NOMO-1 treated with dmso at 0.1 percent for 144 hours (cell line): ENCODE measurements around the gene EDNRB.
"Not testable (repeated sequence)": the region's sequence is repeated elsewhere in the genome, so short reads cannot be mapped to it uniquely, and the experiment has no call there.

Source experiments
- DNase-seq: peaks from one replicate; lab custom pipeline; 2025; ENCODE audit not compliant: unreplicated experiment; lab: John Stamatoyannopoulos, UW

The EDNRB gene

GRCh38 chr13:77918391-77919245, at the start of gene EDNRB:
Gene EDNRB (minus strand): TSS chr13:77918831. CDS start chr13:77918573, 258 bp downstream.
- DNase-seq = no peak

GRCh38 chr13:77966671-77967070, 48.0 kb upstream of the EDNRB start:
- no peak for DNase-seq

DNA sequence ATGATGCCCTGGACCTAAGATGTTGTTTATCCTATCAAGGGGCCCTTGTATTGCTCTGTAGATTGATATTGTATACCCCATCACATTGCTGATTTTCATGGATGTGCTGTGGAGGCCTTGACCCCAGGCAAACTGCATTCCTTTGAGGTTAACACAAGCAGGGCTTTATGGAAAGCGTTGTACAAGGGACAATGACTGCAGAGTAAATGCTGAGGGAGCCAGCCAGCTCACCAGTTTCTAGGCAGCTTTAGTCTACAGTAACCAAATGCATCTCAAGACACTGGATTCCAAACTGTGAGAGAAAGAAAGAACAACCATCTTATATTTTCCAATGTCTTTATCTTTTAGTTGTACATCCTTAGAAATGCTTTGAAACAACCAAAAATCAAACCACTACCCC, 34.1 kb upstream of the EDNRB start:
- no peak for DNase-seq

- DNase-seq = no peak
Measured at GRCh38 chr13:77952276-77952675, 33.6 kb upstream of the EDNRB start.

- no peak for DNase-seq
Measured at GRCh38 chr13:77946522-77946921, 27.9 kb upstream of the EDNRB start.

DNA sequence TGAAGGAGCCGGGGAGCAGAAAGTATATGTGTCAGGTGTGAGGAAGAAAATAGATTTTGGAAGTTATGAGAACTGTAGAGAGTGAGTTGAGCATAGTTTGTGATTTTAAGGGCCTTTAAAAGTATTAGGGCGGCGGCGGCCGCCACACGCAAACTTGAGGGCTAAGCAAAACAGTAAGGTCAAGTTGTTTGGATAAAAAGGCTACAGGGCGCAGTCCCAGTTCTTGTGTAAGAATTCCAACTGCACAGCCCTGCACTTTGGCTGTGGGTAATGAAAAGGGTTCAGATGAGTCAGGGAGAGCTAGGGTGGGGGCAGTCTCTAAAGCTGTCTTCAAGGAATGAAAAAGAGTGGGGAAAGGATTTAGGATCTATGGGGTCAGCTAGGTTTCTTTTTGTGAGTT, 16.4 kb upstream of the EDNRB start:
- DNase-seq = not testable (repeated sequence)

GRCh38 chr13:77930430-77930829, 11.8 kb upstream of the EDNRB start:
- no peak for DNase-seq

GRCh38 chr13:77928909-77929308, 10.3 kb upstream of the EDNRB start:
- peak; percentile 10 for DNase-seq

- no peak for DNase-seq
Measured at GRCh38 chr13:77925616-77926015, 7.0 kb upstream of the EDNRB start.

DNA sequence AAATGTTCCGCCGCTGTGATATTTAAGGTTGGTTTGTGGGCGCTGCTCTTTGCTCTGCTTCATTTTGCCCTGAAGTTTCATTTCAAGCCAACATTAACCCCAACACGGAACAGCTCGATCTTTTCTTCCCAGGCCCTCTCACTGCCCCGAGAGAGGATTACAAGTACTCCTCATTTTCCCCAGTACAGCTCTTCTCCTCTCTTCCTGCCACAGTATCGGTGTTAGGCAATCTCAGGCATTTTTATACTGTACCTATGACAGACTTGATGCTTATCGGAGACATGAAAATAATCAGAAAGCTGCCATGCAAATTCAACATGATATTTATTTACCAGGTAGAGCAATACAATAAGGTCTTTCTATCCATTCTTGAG, 1.3 kb upstream of the EDNRB start:
- DNase-seq = no peak

DNA sequence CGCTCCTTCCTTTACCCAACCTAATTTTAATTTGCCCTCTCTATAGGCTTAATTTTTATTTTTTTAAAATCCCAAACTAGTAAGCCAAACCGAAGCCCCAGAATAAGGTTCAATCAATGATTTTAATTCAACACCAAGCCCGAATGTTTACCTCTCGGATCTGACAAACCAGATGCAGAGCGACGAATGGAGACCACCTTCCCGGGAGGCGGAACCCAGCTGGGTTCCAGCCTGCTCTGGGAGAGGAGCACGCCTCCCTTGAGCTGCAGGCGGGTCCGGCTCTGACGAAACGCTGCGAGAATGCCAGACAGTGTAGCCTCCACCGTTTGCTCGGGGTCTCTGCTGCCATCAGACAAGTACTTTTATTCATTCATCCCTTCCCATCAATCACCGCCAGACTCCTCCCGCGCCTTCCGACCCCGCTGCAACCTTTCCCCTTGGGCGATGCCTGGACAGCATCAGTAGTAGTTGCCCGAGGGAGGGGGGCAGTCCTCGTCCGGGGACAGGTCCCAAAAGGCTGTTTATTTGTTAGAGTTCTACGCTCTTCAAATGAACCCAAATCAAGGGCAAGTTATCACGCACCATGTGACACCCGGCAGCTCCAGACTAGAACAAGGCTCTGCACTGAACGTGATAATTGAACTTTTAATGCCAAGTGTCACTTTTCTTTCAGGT, 752 bp upstream of the EDNRB start:
- DNase-seq = no peak

DNA sequence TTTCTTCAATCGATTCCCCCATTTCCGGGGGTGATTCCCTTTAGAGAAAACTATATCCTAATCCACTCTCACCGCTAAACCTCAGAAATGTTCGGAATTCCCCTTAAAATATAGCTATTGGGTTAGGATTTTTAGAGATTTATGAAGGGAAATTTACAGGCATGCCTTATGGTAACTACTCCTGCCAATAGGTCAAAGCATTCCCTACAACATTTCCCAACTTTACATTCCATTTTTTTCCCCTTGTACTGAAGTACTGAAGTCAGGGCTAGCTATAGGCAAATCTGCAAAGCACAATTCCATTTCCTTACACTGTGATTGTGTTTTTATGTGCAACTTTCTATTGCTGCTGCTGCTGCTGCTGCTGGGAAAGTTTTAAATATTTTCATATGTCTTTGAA, 2.1 kb downstream of the EDNRB start:
- DNase-seq = no peak

DNA sequence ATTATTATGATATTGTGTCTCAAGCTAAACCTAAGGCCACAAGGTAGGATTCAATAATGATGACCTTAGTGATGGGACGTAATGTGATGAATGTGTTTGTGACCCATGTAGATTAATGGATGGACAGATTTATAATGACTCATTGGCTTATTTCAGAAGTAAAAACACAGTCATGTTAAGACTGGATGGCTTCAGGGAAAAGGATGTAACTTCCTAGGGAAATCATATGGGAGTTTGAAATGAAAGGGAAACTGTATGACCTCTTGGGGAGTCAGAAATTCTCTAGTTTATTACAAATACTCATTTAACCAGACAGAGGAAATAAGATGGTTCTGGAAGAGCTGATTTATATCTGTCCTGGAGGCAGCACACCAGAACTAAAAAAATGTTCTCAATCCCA, 2.9 kb downstream of the EDNRB start:
- no peak for DNase-seq

DNA sequence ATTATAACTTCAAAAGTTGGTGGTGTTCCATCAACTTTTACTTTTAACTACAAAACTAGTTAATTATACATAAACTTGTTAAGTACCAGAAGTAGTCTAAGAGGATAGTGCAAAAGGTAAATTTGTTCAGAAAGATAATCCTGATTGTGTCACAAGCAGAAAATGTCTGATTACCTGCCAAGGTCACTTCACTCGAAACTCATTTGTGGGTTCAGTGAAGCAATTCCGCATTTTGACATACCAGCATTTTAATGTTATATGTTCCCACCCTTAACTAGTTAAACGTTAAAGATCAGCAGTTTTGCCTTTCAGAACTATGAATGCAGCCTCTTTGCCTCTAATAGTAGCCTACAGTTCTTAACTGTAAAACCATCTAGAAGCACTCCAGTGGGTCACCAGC, 5.6 kb downstream of the EDNRB start:
- no peak for DNase-seq

- DNase-seq = no peak
Measured at GRCh38 chr13:77911751-77912150, 6.9 kb downstream of the EDNRB start.

GRCh38 chr13:77909827-77910226, 8.8 kb downstream of the EDNRB start:
- no peak for DNase-seq

GRCh38 chr13:77908531-77908930, 10.1 kb downstream of the EDNRB start:
- no peak for DNase-seq

DNA sequence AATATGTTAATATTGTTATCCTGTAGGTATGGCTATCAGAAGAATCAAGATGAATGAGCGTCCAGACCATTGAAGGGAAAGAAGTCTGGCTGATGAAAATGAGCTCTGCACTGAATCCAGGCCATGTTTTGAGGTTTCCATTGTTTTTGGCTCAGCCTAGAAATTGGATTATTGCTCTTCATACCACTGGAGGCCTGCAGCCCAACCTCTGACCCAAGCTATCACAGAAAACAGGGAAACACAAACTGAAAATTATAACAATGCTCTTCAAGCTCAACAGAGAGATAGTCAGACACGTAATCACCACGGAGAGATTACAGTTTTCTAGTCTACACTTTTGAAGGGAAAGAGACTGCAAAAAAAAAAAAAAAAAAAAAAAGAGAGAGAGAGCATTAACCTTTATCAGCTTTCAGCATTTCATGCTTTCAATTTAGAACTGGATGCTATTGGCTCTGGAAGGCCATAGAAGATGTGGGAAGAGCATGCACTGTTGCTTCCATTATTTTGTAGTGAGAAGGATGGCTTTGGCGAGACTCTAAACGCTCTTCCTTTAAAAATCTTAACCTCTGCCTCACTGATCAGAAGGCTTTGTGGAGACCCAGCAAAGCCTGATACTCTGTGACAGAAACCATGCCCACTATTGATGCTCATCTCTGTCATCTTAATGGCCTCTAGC, 10.8 kb downstream of the EDNRB start:
- DNase-seq = no peak

GRCh38 chr13:77904031-77904430, 14.6 kb downstream of the EDNRB start:
- no peak for DNase-seq

DNA sequence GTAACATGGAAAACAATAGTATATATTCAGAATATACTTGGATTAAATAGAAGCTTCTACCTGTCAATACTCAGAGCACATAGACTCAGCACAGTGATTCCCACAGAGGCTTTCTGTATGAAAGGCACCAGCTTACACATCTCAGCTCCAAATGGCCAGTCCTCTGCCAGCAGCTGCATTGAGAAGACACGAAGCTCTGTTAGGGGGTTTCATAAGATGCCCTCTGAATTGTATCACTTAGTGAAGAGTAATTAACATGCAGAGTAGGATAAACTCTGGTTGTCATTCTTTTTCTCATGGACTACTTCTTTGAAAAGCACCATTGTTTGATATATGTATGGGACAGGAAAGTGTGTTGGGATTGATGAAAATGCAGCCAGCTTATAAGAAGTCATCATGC, 15.2 kb downstream of the EDNRB start:
- DNase-seq = no peak

DNA sequence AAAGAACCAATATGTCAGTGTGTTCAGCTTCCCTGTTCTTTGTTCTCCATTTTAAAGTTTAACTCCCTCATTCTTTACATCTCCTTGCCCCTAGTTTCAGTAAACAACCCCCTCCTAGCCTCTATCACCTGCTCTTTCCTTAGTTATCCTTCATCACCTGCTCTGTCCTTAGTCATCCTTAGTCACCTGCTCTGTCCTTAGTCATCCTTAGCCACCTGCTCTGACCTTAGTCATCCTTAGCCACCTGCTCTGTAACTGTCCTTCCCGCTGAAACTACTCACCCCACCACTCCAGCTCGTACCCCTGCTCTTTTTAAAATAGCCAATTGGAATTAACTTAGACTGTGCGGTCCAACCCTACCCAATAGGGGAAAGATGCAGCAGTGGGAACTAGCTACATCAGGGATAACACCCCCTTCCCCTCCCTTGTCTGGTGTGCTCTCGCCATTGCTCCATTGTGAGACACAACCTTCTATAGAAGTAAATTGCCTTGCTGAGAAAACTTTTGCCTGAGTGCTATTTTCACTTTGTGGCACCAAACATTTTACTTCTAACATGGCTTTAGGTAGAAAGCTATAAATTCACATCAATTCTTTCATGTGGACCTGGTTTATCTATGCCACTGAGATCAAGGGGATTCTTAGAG, 16.2 kb downstream of the EDNRB start:
- no peak for DNase-seq

GRCh38 chr13:77898097-77898496, 20.5 kb downstream of the EDNRB start:
- DNase-seq = no peak
